Heart right ventricle (tissue), 16 donors: ENCODE results near the gene TTLL5. TPM values are rescaled to one million over a fixed set of nuclear protein-coding genes. Genes with fewer than 3 reads are reported as not detected.

Experiments used
- ATAC-seq, 8 donors: fragments of 200-7000 bp; cut with Tn5 transposase; one replicate each; pipeline ENCODE4 v1.9.1; 2020; ENCODE audit warnings: mild to moderate bottlenecking in 8 of 8, moderate library complexity in 8 of 8, moderate number of reproducible peaks in 1 of 8
- DNase-seq, 2 donors: peaks; one replicate each; pipeline ENCODE4 v3.0.0-alpha.2; 2020
- H3K27ac ChIP-seq, 10 donors: fragments of 200-600 bp; sonication (generic) in 2 of 10; one replicate each; pipeline versions ENCODE4 v1.5.0 to v1.8.0; 2020 to 2022; ENCODE audit warnings: mild to moderate bottlenecking in 3 of 10
- H3K27me3 ChIP-seq, 7 donors: fragments of 200-600 bp; one replicate each; pipeline ENCODE4 v1.8.0; 2021 to 2022; ENCODE audit warnings: mild to moderate bottlenecking in 2 of 7
- H3K36me3 ChIP-seq, 9 donors: fragments of 200-600 bp; sonication (generic) in 1 of 9; one replicate each; pipeline versions ENCODE4 v1.5.0 to v1.8.0; 2020 to 2022; ENCODE audit warnings: mild to moderate bottlenecking in 2 of 9
- H3K4me1 ChIP-seq, 9 donors: fragments of 200-600 bp; sonication (generic) in 1 of 9; one replicate each; pipeline versions ENCODE4 v1.5.0 to v1.8.0; 2020 to 2022; ENCODE audit warnings: mild to moderate bottlenecking in 4 of 9
- H3K4me3 ChIP-seq, 10 donors: fragments of 200-600 bp; sonication (generic) in 2 of 10; one replicate each; pipeline versions ENCODE4 v1.5.0 to v1.8.0; 2020 to 2022; ENCODE audit warnings: mild to moderate bottlenecking in 7 of 10, moderate library complexity in 2 of 10
- H3K9me3 ChIP-seq, 11 donors: fragments of 200-600 bp in 10 of 11; sonication (generic) in 2 of 11; one replicate each; pipeline versions ENCODE4 v1.5.0 to v1.8.0; 2013 to 2022; ENCODE audit warnings: mild to moderate bottlenecking in 2 of 11, control low read depth in 1 of 11, moderate library complexity in 1 of 11
- WGBS, 2 donors: extraction: QIAGEN DNeasy Blood & Tissue Kit; methylation state at CpG; one replicate each; pipeline ENCODE4 v1.1.7; 2013; ENCODE audit warnings: inconsistent platforms in 1 of 2; 5-methylcytosine and 5-hydroxymethylcytosine counted together
- intact Hi-C, 10 donors: fragments of 100-400 bp; cut with DNase I; formaldehyde crosslinking; loops; one replicate each; pipeline versions ENCODE4 v1.11.1 to v1.14.2; 2022
- polyA plus RNA-seq, 2 donors: library from polyadenylated mRNA; stranded (reverse); fragments of 200-250 nt; gene quantifications; one replicate each; pipeline ENCODE4 v1.2.3, GENCODE V29; 2013
- total RNA-seq, 10 donors: library from RNA; stranded (reverse); fragmentation: NEBNext Ultra II Directional in 3 of 10; extraction: Animal tissue kit (Norgen Biotek cat#: 25700) in 3 of 10; gene quantifications; one replicate each; pipeline versions ENCODE4 v1.2.1 to v1.2.4, GENCODE V29; 2021 to 2023
- TF ChIP-seq, protein P1 (sequence below), 9 donors: fragments of 200-600 bp; sonication (generic) in 2 of 9; IDR thresholded peaks; one replicate each; pipeline versions ENCODE4 v1.5.0 to v1.8.0; 2021 to 2022; ENCODE audit warnings: antibody characterized with exemption in 9 of 9, mild to moderate bottlenecking in 5 of 9, moderate library complexity in 1 of 9
- donor health status: Arrhythmogenic right ventricular cardiomyopathy.
- donor health status: ischemic (EF 13 %, LVEDD 7.1; RV severe dilation, severe dysfunction).
- donor health status: healthy with polysubstance abuse.
- donor health status: DM: no; HTN: yes; CAD: no.
- donor health status: DM: no; HTN: no; CAD: no.
- donor health status: ischemic (EF 25% LVEDD 6.9; RV normal size, moderate dysfunction).
- donor health status: ischemic (EF 25% LVEDD 5.7; RV mildly dilated, moderate dysfunction).
- donor health status: healthy.
- donor health status: DM: yes; HTN: yes; CAD: no.
- donor health status: Ischemic cardiomyopathy.
- donor health status: ischemic (EF 35%, LVEDD 5.7; RV mildly dilated, moderate dysfunction).
- donor health status: nonischemic (EF 11% LVEDD 7.7; RV severe dilation, severe dysfunction).
- donor health status: DM: yes; HTN: yes; CAD: no.
- donor health status: PGD.
- donor health status: ischemic (EF 29% LVEDD 5.4; RV normal size, mild dysfunction).
- donor health status: nonischemic (EF 23%, LVEDD 6.1; RV moderate dilation, normal function).

The TTLL5 gene
- total and polyA plus RNA-seq, 12 donors, result 5.6 to 24.7 (median 17.6) TPM

DNA sequence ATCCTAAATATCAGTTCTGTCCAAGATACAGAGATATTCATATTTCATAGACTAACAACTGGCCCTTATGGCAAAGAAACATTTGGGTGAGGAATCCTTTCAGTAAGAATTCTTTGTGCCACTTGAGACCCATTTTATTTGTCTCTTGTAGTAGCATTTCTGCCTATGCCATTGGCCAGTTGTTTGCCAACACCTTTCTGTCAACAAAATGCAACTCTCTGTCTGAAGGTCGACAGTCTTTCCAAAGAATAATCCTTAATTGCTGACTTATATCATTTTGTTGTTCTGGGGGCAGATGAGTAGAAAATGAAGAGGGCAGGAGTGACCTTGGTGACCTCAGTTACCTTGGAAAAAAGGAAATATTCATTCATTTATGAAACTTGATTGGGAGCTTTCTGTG, 335.4 kb downstream of the TTLL5 start:
- Histone ChIP-seq H3K27ac (peak overlapping the region in 6 of 10 donors; percentile 68 to 89 (median 87)), H3K4me3 (no peak overlapping the region), H3K9me3 (no peaks in the 10 kb centered on the region), H3K36me3 (peaks cover 0 to 85% (median 10%) of the 10 kb centered on the region in 9 donors), H3K27me3 (no peaks in the 10 kb centered on the region), H3K4me1 (peaks cover 2 to 63% (median 31%) of the 10 kb centered on the region in 9 donors)
- TF ChIP-seq, protein P1, sequence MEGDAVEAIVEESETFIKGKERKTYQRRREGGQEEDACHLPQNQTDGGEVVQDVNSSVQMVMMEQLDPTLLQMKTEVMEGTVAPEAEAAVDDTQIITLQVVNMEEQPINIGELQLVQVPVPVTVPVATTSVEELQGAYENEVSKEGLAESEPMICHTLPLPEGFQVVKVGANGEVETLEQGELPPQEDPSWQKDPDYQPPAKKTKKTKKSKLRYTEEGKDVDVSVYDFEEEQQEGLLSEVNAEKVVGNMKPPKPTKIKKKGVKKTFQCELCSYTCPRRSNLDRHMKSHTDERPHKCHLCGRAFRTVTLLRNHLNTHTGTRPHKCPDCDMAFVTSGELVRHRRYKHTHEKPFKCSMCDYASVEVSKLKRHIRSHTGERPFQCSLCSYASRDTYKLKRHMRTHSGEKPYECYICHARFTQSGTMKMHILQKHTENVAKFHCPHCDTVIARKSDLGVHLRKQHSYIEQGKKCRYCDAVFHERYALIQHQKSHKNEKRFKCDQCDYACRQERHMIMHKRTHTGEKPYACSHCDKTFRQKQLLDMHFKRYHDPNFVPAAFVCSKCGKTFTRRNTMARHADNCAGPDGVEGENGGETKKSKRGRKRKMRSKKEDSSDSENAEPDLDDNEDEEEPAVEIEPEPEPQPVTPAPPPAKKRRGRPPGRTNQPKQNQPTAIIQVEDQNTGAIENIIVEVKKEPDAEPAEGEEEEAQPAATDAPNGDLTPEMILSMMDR (IDR thresholded peaks at IDR 0.05), result no peak
- DNase-seq, result no peak
- no peak for ATAC-seq
- 94 to 95% methylated on average over 1 of the region's 1 CpG for WGBS, 2 donors
- intact Hi-C loops, result no loop called here

DNA sequence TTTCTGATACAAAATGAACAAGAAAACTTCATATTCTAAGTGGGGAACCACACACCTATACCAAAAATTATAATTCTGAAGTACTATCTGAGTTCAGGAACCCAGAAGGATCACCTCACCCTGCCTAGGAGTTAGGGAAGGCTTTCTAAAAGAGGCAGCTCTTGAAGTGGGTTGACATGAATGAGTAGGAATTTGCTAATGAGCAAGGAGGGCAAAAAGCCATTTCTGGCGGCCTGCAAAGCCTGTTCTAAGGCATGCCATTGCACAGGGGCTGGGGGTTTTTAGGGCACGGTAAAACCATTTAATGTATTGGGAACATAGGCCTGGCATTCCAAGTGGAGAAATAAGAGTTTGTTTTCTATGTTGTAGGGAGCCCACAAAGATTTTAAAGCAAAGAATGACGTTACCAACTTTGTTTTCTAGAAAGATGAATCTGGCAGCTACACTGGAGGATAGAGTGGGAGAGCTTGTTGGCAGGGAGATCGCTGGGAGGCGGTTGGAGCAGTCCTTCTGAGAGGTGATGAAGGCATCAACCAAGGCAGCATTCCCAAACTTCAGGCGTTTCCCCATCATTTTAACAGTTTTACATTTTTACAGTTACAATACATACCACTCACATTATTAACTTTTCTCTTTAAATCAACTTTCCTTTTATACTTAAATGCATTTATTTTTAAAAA, 338.6 kb downstream of the TTLL5 start:
- H3K36me3 ChIP-seq, result peaks cover 0 to 88% (median 24%) of the 10 kb centered on the region in 9 donors
- intact Hi-C loops, result no loop called here
- peaks cover 2 to 34% (median 18%) of the 10 kb centered on the region in 9 donors for H3K4me1 ChIP-seq
- DNase-seq (no peak), ATAC-seq (no peak)
- 74 to 77% methylated on average over 6 of the region's 6 CpGs for WGBS, 2 donors
- H3K9me3 ChIP-seq, result peaks cover 0 to 12% (median under 1%) of the 10 kb centered on the region in 11 donors
- no peaks in the 10 kb centered on the region for H3K27me3 ChIP-seq
- TF ChIP-seq, protein P1 (IDR thresholded peaks at IDR 0.05), result no peak
- no peak overlapping the region for H3K4me3 ChIP-seq
- H3K27ac ChIP-seq, result peak overlapping the region in 5 of 10 donors; percentile 2 to 65 (median 33)

DNA sequence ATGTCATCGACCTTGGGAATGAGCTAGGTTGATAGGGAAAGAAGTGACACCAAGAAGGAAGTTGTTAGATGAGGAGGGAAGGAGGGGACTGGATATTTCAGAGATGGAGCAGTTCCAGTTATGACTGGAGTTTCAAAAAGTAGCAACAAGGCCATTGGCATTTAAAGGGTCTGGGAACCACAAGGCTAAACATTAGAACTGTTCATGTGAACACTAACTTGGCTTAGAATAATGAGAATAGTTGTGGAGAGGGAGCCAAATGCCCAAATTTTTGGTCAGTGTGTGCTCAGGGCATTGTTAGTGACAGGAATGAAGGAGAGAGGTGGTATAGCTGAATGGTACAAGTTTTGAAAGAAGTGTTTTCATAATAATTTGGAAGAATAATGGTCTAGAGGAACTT, 341.3 kb downstream of the TTLL5 start:
- H3K4me1 ChIP-seq, result peaks cover 0 to 15% (median 0%) of the 10 kb centered on the region in 9 donors
- no peak overlapping the region for H3K4me3 ChIP-seq
- WGBS, 2 donors, result 95 to 100% methylated on average over 1 of the region's 1 CpG
- intact Hi-C loops, result no loop called here
- TF ChIP-seq, protein P1 (IDR thresholded peaks at IDR 0.05), result no peak
- H3K36me3 ChIP-seq, result peaks cover 0 to 98% (median 39%) of the 10 kb centered on the region in 9 donors
- no peak overlapping the region for H3K27ac ChIP-seq
- ATAC-seq (no peak), DNase-seq (no peak)
- H3K9me3 ChIP-seq, result peaks cover 0 to 19% (median 8%) of the 10 kb centered on the region in 11 donors
- no peaks in the 10 kb centered on the region for H3K27me3 ChIP-seq

Other genes with a start within 250 kb of the TTLL5 start
- 10 to 100 TPM; 12.3 to 28.0 (median 17.3) TPM for gene JDP2, start 233.2 kb upstream of the TTLL5 start, total RNA-seq
- gene JDP2, start 233.2 kb upstream of the TTLL5 start, polyA plus RNA-seq, result 10 to 100 TPM; 15.6 to 44.0 TPM
- gene BATF, start 138.8 kb upstream of the TTLL5 start, total RNA-seq, result 1 to 10 TPM in 3 of 10 donors, under 1 TPM in 2, not detected in 5; 0.34 to 3.3 (median 1.3) TPM
- 1 to 10 TPM; 1.7 TPM for gene BATF, start 138.8 kb upstream of the TTLL5 start, polyA plus RNA-seq
- gene FLVCR2, start 82.6 kb upstream of the TTLL5 start, total RNA-seq, result 10 to 100 TPM in 1 of 10 donors, 1 to 10 TPM in 8, under 1 TPM in 1; 0.95 to 11.3 (median 3.4) TPM
- gene FLVCR2, start 82.6 kb upstream of the TTLL5 start, polyA plus RNA-seq, result 1 to 10 TPM; 1.1 to 1.7 TPM
- gene ERG28, start 370 bp upstream of the TTLL5 start, total RNA-seq, result 1 to 10 TPM; 6.3 to 8.9 (median 6.8) TPM
- 10 to 100 TPM; 13.7 to 14.6 TPM for gene ERG28, start 370 bp upstream of the TTLL5 start, polyA plus RNA-seq